Measurements from ENCODE around the gene SLC22A23. TPM values are rescaled to one million over a fixed set of nuclear protein-coding genes. Genes with fewer than 3 reads are reported as not detected.

The SLC22A23 gene
- total and polyA plus RNA-seq, 2 donors (not counting 1 experiment from before 2014, with no cell fraction given), result 0.18 to 1.4 TPM

- no peak overlapping the region for H2AFZ ChIP-seq (ENCODE audit: insufficient read depth, low read depth, low read length, poor library complexity, severe bottlenecking)
- DNase-seq, result no peak
- no peak overlapping the region for H3K4me2 ChIP-seq (replicated peaks; ENCODE audit: low read depth, low read length, poor library complexity, severe bottlenecking)
- Mint-ChIP-seq H3K27ac (no peak overlapping the region), H3K4me1 (no peaks in the 10 kb centered on the region), H3K9me3 (ENCODE audit: insufficient read depth) (no peaks in the 10 kb centered on the region), H3K4me3 (no peak overlapping the region), H3K27me3 (peaks cover 50% of the 10 kb centered on the region)
- no peak for ATAC-seq (ENCODE audit: low read depth)
- ChIA-PET CTCF (interaction anchor here (1.2 kb wide), 1 partner anchor 31 kb away, joined by 3 read pairs; no protein-coding TSS in a partner anchor), POLR2A (no interaction called here)
- no peak overlapping the region for H3K27ac ChIP-seq (ENCODE audit: low read length in 2 of 2)
- no peak for TF ChIP-seq EZH2 (IDR thresholded peaks at IDR 0.05; ENCODE audit: borderline replicate concordance, insufficient read depth, low read depth, low read length, poor library complexity, severe bottlenecking)
- TF ChIP-seq CTCF (IDR thresholded peaks at IDR 0.05), result no peak
- peaks cover 0 to 25% (median 5%) of the 10 kb centered on the region in 4 experiments for H3K27me3 ChIP-seq (replicated peaks in 1 of 4; ENCODE audit: control extremely low read depth in 1 of 4, control insufficient read depth in 3 of 4, insufficient read depth in 4 of 4, low read length in 3 of 4)
- 88% methylated on average over 1 of the region's 2 CpGs for WGBS (ENCODE audit: insufficient coverage)
- no peak overlapping the region for H3K9ac ChIP-seq (ENCODE audit: low read length)
- no peaks in the 10 kb centered on the region for H3K79me2 ChIP-seq (ENCODE audit: control insufficient read depth, insufficient read depth, low read length)
- intact Hi-C loops (cut with micrococcal nuclease), result no loop called here
- no peaks in the 10 kb centered on the region for H3K4me1 ChIP-seq (ENCODE audit: control insufficient read depth in 2 of 2, insufficient read depth in 2 of 2, low read length in 2 of 2)
- no peaks in the 10 kb centered on the region for H4K20me1 ChIP-seq (ENCODE audit: control insufficient read depth, insufficient read depth, low read length, poor library complexity, severe bottlenecking)
- no peaks in the 10 kb centered on the region for H3K9me3 ChIP-seq (ENCODE audit: control extremely low read depth in 1 of 3, control insufficient read depth in 2 of 3, insufficient read depth in 1 of 3, low read length in 2 of 3)
- no peaks in the 10 kb centered on the region for H3K36me3 ChIP-seq (replicated peaks in 1 of 2; ENCODE audit: control extremely low read depth in 1 of 2, control insufficient read depth in 1 of 2, extremely low read depth in 1 of 2, insufficient read depth in 2 of 2, low read length in 1 of 2)
- H3K4me3 ChIP-seq (ENCODE audit: control extremely low read depth in 1 of 5, extremely low read depth in 1 of 5, insufficient read depth in 1 of 5, low read depth in 2 of 5, low read length in 4 of 5), result no peak overlapping the region
These were observed 236.5 kb downstream of the SLC22A23 start for GRCh38 chr6:3220366-3220765.

Other genes starting within 250 kb of the SLC22A23 start
- gene TUBB2B, start 229.4 kb downstream of the SLC22A23 start, total RNA-seq, result not detected in 2 replicates
- 4.9 and 14.7 TPM in 2 replicates for gene TUBB2B, start 229.4 kb downstream of the SLC22A23 start, polyA plus RNA-seq
- gene PSMG4, start 198.1 kb downstream of the SLC22A23 start, total RNA-seq, result 31.8 and 31.9 TPM in 2 replicates
- 29.6 and 42.4 TPM in 2 replicates for gene PSMG4, start 198.1 kb downstream of the SLC22A23 start, polyA plus RNA-seq